K562 (cell line): ENCODE data around the gene FEN1. TPM values are rescaled to one million over a fixed set of nuclear protein-coding genes. Genes with fewer than 3 reads are reported as not detected.

Experiments
- ATAC-seq: fragments of 200-7000 bp; cut with Tn5 transposase; 3 replicates; pipeline ENCODE4 v1.9.1; 2020; ENCODE audit warnings: moderate library complexity
- BruUV-seq: library from RNA; stranded (reverse); fragments of 400-500 nt; replicated peaks from 2 replicates; lab custom pipeline; 2021; lab: Mats Ljungman, UMichigan
- CTCF ChIA-PET: fragments of 300-600 bp; formaldehyde crosslinking; extraction: SDS; loops from one replicate; lab custom pipeline; 2021; ENCODE audit warnings: low intra/inter-chr PET ratio; lab: Yijun Ruan, JAX
- POLR2A ChIA-PET: fragments of 300-600, 350-650 bp; sonication (Branson Sonifier 250); formaldehyde crosslinking; extraction: SDS; loops from one replicate; lab custom pipeline; 2021; ENCODE audit warnings: antibody characterized with exemption, inconsistent platforms; lab: Yijun Ruan, JAX
- DNase-seq, 4 experiments: peaks; one replicate each; pipeline versions ENCODE4 v3.0.0 to v3.0.0-alpha.2; 2011 to 2018; ENCODE audit warnings: low spot score in 3 of 4, mixed read lengths in 3 of 4; ENCODE audit errors: extremely low read depth in 1 of 4
- FAIRE-seq: peaks from 2 replicates; lab custom pipeline; 2011; peaks lifted over from hg19 to GRCh38; lab: Jason Lieb, UNC
- H2AFZ ChIP-seq: 2 replicates; pipeline ENCODE4 v1.6.0; 2011; ENCODE audit warnings: low read depth, low read length, control low read depth, inconsistent platforms
- H3K27ac ChIP-seq: fragments of 200-600 bp; 3 replicates; pipeline ENCODE4 v1.8.0; 2011; ENCODE audit warnings: low read depth, mild to moderate bottlenecking, control low read depth, inconsistent platforms, low read length, moderate library complexity, mixed read lengths; ENCODE audit errors: extremely low read depth
- H3K27me3 ChIP-seq, 2 experiments: fragments of 300-600 bp in 1 of 2; 2 replicates in 1 of 2; 3 replicates in 1 of 2; pipeline versions ENCODE4 v1.6.0 to v1.8.0; 2011; ENCODE audit warnings: inconsistent platforms in 2 of 2, low read length in 2 of 2, mild to moderate bottlenecking in 1 of 2, mixed read lengths in 1 of 2, moderate library complexity in 1 of 2; ENCODE audit not compliant: control insufficient read depth in 2 of 2, insufficient read depth in 2 of 2
- H3K36me3 ChIP-seq: fragments of 300-600 bp; 3 replicates; pipeline ENCODE4 v1.8.0; 2011; ENCODE audit warnings: mild to moderate bottlenecking, low read length, inconsistent platforms; ENCODE audit not compliant: control insufficient read depth, insufficient read depth
- H3K4me1 ChIP-seq, 2 experiments: fragments of 200-600 bp in 1 of 2; replicated peaks in 1 of 2; 2 replicates in 1 of 2; 3 replicates in 1 of 2; pipeline versions ENCODE4 v1.5.1 to v1.8.0; 2011; ENCODE audit warnings: inconsistent platforms in 2 of 2, low read length in 2 of 2, mild to moderate bottlenecking in 1 of 2, mixed read lengths in 1 of 2, moderate library complexity in 1 of 2; ENCODE audit not compliant: control insufficient read depth in 2 of 2, insufficient read depth in 2 of 2
- H3K4me2 ChIP-seq: 2 replicates; pipeline ENCODE4 v1.6.1; 2011; ENCODE audit warnings: low read length, control low read depth, inconsistent platforms, mixed read lengths; ENCODE audit not compliant: insufficient read depth
- H3K4me3 ChIP-seq: fragments of 200-600 bp; sonication (generic), shearing (Covaris generic); 2 replicates; pipeline ENCODE4 v1.5.1; 2016; ENCODE audit warnings: control low read depth, inconsistent platforms
- H3K79me2 ChIP-seq: fragments of 200-600 bp; 3 replicates; pipeline ENCODE4 v1.8.0; 2011; ENCODE audit warnings: low read length, inconsistent platforms; ENCODE audit not compliant: control insufficient read depth, insufficient read depth
- H3K9ac ChIP-seq, 2 experiments: 2 replicates each; pipeline versions ENCODE4 v1.6.0 to v1.6.1; 2011; ENCODE audit warnings: low read depth in 2 of 2, low read length in 2 of 2, control low read depth in 1 of 2, inconsistent platforms in 1 of 2, mild to moderate bottlenecking in 1 of 2, mixed read lengths in 1 of 2; ENCODE audit not compliant: insufficient read depth in 1 of 2
- H3K9me1 ChIP-seq: one replicate; pipeline ENCODE4 v1.6.0; 2011; ENCODE audit warnings: inconsistent platforms, mild to moderate bottlenecking, low read length, moderate library complexity; ENCODE audit not compliant: control insufficient read depth, insufficient read depth
- H3K9me3 ChIP-seq: replicated peaks from 2 replicates; pipeline ENCODE4 v1.5.1; 2011; ENCODE audit warnings: low read depth, low read length, inconsistent platforms; ENCODE audit not compliant: control insufficient read depth, insufficient read depth
- H4K20me1 ChIP-seq: replicated peaks from 2 replicates; pipeline ENCODE4 v1.6.1; 2011; ENCODE audit warnings: low read length, inconsistent platforms, mixed read lengths; ENCODE audit not compliant: control insufficient read depth, insufficient read depth
- HMGN3 ChIP-seq: IDR thresholded peaks from 2 replicates; pipeline ENCODE4 v1.6.1; 2011; ENCODE audit warnings: borderline replicate concordance, low read depth, mild to moderate bottlenecking, mixed read lengths, low read length; ENCODE audit not compliant: insufficient read length; ENCODE audit errors: extremely low read depth
- NCOA4 ChIP-seq: fragments of 450-650 bp; IDR thresholded peaks from 2 replicates; pipeline ENCODE4 v1.6.1; 2018; ENCODE audit warnings: mild to moderate bottlenecking; ENCODE audit not compliant: partially characterized antibody
- POLR2A ChIP-seq: fragments of 450-650 bp; conservative IDR thresholded peaks from 2 replicates; pipeline ENCODE4 v1.6.1; 2016
- SREBF1 ChIP-seq: fragments of 150-350 bp; IDR thresholded peaks from 2 replicates; pipeline ENCODE4 v1.6.1; 2014; ENCODE audit warnings: antibody characterized with exemption, low read depth, low read length, borderline replicate concordance
- TARDBP ChIP-seq: fragments of 450-650 bp; IDR thresholded peaks from 2 replicates; pipeline ENCODE4 v1.6.1; 2016
- ZFP1 ChIP-seq: fragments of 450-650 bp; formaldehyde crosslinking; IDR thresholded peaks from 2 replicates; pipeline ENCODE4 v1.4.0; 2020; ENCODE audit warnings: mild to moderate bottlenecking, mixed read lengths
- ZNF121 ChIP-seq: sonication (generic); formaldehyde crosslinking; conservative IDR thresholded peaks from 2 replicates; pipeline ENCODE4 v1.8.0; 2022; ENCODE audit warnings: missing genetic modification reagents
- ZNF174 ChIP-seq: fragments of 250-450 bp; sonication (Bioruptor Pico); IDR thresholded peaks from 2 replicates; pipeline ENCODE4 v1.4.0; 2020; ENCODE audit warnings: mild to moderate bottlenecking
- WGBS: fragments of 100-300 bp; shearing (Covaris generic); methylation state at CpG from one replicate; pipeline ENCODE4 v1.1.6; 2016; ENCODE audit warnings: low coverage, mixed read lengths; ENCODE audit not compliant: insufficient coverage; ENCODE audit errors: missing lambda C conversion rate; 5-methylcytosine and 5-hydroxymethylcytosine counted together
- in situ Hi-C: fragments of 300-500 bp; cut with MboI; formaldehyde crosslinking; loops from 4 replicates; pipeline ENCODE4 v1.15.0; 2018; ENCODE audit warnings: inconsistent platforms, mixed read lengths
- intact Hi-C: fragments of 100-400 bp; cut with micrococcal nuclease; formaldehyde crosslinking; loops from 2 replicates; pipeline ENCODE4 v1.14.2; 2022
- polyA plus RNA-seq, 8 experiments: library from polyadenylated mRNA; depleted of rRNA in 4 of 8; stranded (reverse) in 5 of 8; unstranded in 3 of 8; fragments of >200 nt; fragmentation: Nextera tagmentation in 2 of 8; fragmentation: Illumina TruSeq in 1 of 8; extraction: Ambion mirVana in 2 of 8; extraction: Trizol in 1 of 8; gene quantifications; 2 replicates each; pipeline versions ENCODE4 v1.2.1 to v1.2.3, GENCODE V29; 2011 to 2014; ENCODE audit warnings: inconsistent platforms in 1 of 8, missing spikeins in 1 of 8
- total RNA-seq, 7 experiments: library from RNA; depleted of rRNA in 6 of 7; stranded (reverse); fragments of >200 nt in 6 of 7; fragmentation: Illumina TruSeq in 2 of 7; extraction: Trizol in 2 of 7; gene quantifications; 2 replicates each; pipeline versions ENCODE4 v1.2.1 to v1.2.3, GENCODE V29; 2011 to 2021; ENCODE audit warnings: low replicate concordance in 1 of 7

Gene FEN1
- total and polyA plus RNA-seq, 9 of the 15 experiments (the other 6 are each of a cell fraction or from before 2014, with no cell fraction given): 58.1 to 156 (median 137) TPM

- TF ChIP-seq NCOA4: no peak
- no peak for TF ChIP-seq ZNF121 (CRISPR knock-in tag)
- TF ChIP-seq ZNF174 (CRISPR knock-in tag): no peak
- TF ChIP-seq ZFP1 (CRISPR knock-in tag): no peak
These were observed 27.5 kb downstream of the FEN1 start (continued) for GRCh38 chr11:61820174-61820573.

DNA sequence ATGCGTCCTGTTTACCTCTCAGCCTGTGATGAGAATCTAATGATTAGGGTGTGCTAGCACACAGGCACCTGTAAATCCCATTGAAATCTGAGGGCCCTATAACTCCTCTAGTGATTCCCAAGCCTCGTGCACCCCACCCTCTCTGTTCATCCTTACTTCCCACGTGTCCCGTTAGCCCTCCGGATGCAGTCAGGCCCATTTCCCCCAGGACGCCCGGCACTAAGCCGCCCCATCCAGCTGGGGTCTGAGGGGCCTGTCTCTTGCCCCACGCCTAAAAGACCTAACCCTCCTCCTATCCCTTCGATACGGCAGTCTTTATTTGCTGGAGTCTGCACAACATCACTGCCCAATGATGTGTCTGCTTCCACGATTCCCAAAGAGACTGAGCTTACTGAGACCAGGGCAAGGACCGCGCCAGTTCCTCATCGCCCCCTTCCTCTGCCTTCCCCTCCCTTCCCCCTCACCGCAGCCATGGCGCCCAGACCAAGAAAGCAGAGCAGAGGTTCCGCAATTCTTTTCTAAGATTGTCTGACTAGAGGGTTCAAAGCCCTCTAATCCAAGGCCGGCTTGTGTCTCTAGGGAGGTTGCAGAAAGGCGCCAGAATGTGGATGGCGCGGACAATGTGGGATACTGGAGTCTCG is 34.3 kb downstream of the FEN1 start:
- intact Hi-C loops: no loop called here
- Histone ChIP-seq H3K9ac (no peak overlapping the region), H2AFZ (no peak overlapping the region), H3K4me1 (peaks cover 0 to 18% of the 10 kb centered on the region in 2 experiments; a peak in 3 of 5 replicates), H3K4me3 (no peak overlapping the region), H3K4me2 (no peak overlapping the region), H4K20me1 (no peaks in the 10 kb centered on the region), H3K9me3 (no peaks in the 10 kb centered on the region), H3K27ac (no peak overlapping the region), H3K27me3 (no peaks in the 10 kb centered on the region), H3K9me1 (no peaks in the 10 kb centered on the region), H3K79me2 (no peaks in the 10 kb centered on the region), H3K36me3 (peaks cover 7% of the 10 kb centered on the region)
- in situ Hi-C loops: no loop called here
- BruUV-seq: no TSS peak
- POLR2A ChIA-PET: no interaction called here
- ATAC-seq (no peak), FAIRE-seq (no peak), DNase-seq (no peak)
- TF ChIP-seq POLR2A (no peak), SREBF1 (no peak), TARDBP (no peak), HMGN3 (peak; percentile 6)
- CTCF ChIA-PET: no interaction called here
- 91% methylated on average over 16 of the region's 23 CpGs for WGBS
